BLaER1 (cell line): ENCODE measurements around the gene REEP1.

ENCODE experiments used
- H3K27ac ChIP-seq: shearing (Covaris generic); formaldehyde crosslinking; 2 replicates; pipeline ENCODE4 v1.8.1; 2022
- H3K27me3 ChIP-seq: shearing (Covaris generic); formaldehyde crosslinking; 2 replicates; pipeline ENCODE4 v1.8.1; 2022
- H3K36me3 ChIP-seq: shearing (Covaris generic); formaldehyde crosslinking; 2 replicates; pipeline ENCODE4 v1.8.1; 2022
- H3K4me1 ChIP-seq: shearing (Covaris generic); formaldehyde crosslinking; 2 replicates; pipeline ENCODE4 v1.8.1; 2022
- H3K4me2 ChIP-seq: shearing (Covaris generic); formaldehyde crosslinking; 2 replicates; pipeline ENCODE4 v1.8.1; 2022
- H3K4me3 ChIP-seq: shearing (Covaris generic); formaldehyde crosslinking; 2 replicates; pipeline ENCODE4 v1.8.1; 2022
- H3K9ac ChIP-seq: shearing (Covaris generic); formaldehyde crosslinking; 2 replicates; pipeline ENCODE4 v1.8.1; 2022
- H3K9me3 ChIP-seq: shearing (Covaris generic); formaldehyde crosslinking; 2 replicates; pipeline ENCODE4 v1.8.1; 2022
- H4K20me1 ChIP-seq: shearing (Covaris generic); formaldehyde crosslinking; 2 replicates; pipeline ENCODE4 v1.8.1; 2022
- Cebpa-rat ChIP-seq: shearing (Covaris generic); IDR thresholded peaks from 2 replicates; pipeline ENCODE4 v1.8.1; 2022

The REEP1 gene

GRCh38 chr2:86308984-86309695, 28.3 kb downstream of the REEP1 start:
- Histone ChIP-seq H3K27me3 (no peaks in the 10 kb centered on the region), H4K20me1 (no peaks in the 10 kb centered on the region), H3K4me2 (no peak overlapping the region), H3K9ac (no peak overlapping the region), H3K27ac (no peak overlapping the region), H3K9me3 (no peaks in the 10 kb centered on the region), H3K4me3 (no peak overlapping the region), H3K36me3 (no peaks in the 10 kb centered on the region), H3K4me1 (no peaks in the 10 kb centered on the region)
- TF ChIP-seq Cebpa-rat = no peak

DNA sequence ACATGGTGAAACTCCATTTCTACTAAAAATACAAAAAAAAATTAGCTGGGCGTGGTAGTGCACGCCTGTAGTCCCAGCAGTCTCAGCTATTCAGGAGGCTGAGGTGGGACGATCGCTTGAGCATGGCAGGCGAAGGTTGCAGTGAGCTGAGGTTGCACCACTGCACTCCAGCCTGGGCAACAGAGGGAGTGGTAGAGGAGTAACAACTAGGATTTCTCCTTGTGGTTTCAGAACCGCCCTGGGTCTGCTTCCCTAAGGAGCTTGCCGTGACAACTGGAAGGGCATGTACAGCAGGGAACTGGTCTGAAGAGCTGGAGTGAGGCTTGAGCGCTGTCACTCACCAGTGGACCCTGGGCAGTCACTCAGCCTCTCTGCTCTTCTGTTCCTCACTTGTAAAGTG, 29.1 kb downstream of the REEP1 start:
- Histone ChIP-seq H3K4me1 (no peaks in the 10 kb centered on the region), H4K20me1 (no peaks in the 10 kb centered on the region), H3K27me3 (no peaks in the 10 kb centered on the region), H3K9me3 (no peaks in the 10 kb centered on the region), H3K36me3 (no peaks in the 10 kb centered on the region), H3K4me3 (no peak overlapping the region), H3K9ac (no peak overlapping the region), H3K27ac (no peak overlapping the region), H3K4me2 (no peak overlapping the region)
- no peak for TF ChIP-seq Cebpa-rat

- Histone ChIP-seq H3K36me3 (no peaks in the 10 kb centered on the region), H3K9me3 (no peaks in the 10 kb centered on the region), H3K27ac (no peak overlapping the region), H3K27me3 (no peaks in the 10 kb centered on the region), H3K4me3 (no peak overlapping the region), H3K4me1 (no peaks in the 10 kb centered on the region), H4K20me1 (no peaks in the 10 kb centered on the region), H3K4me2 (no peak overlapping the region), H3K9ac (no peak overlapping the region)
- TF ChIP-seq Cebpa-rat = no peak
Observed at GRCh38 chr2:86307431-86307830, 30.0 kb downstream of the REEP1 start.

- Histone ChIP-seq H3K27ac (no peak overlapping the region), H3K4me3 (no peak overlapping the region), H3K9me3 (no peaks in the 10 kb centered on the region), H4K20me1 (no peaks in the 10 kb centered on the region), H3K4me2 (no peak overlapping the region), H3K27me3 (no peaks in the 10 kb centered on the region), H3K36me3 (no peaks in the 10 kb centered on the region), H3K4me1 (no peaks in the 10 kb centered on the region), H3K9ac (no peak overlapping the region)
- TF ChIP-seq Cebpa-rat = no peak
Observed at GRCh38 chr2:86305915-86306254, 31.5 kb downstream of the REEP1 start.

DNA sequence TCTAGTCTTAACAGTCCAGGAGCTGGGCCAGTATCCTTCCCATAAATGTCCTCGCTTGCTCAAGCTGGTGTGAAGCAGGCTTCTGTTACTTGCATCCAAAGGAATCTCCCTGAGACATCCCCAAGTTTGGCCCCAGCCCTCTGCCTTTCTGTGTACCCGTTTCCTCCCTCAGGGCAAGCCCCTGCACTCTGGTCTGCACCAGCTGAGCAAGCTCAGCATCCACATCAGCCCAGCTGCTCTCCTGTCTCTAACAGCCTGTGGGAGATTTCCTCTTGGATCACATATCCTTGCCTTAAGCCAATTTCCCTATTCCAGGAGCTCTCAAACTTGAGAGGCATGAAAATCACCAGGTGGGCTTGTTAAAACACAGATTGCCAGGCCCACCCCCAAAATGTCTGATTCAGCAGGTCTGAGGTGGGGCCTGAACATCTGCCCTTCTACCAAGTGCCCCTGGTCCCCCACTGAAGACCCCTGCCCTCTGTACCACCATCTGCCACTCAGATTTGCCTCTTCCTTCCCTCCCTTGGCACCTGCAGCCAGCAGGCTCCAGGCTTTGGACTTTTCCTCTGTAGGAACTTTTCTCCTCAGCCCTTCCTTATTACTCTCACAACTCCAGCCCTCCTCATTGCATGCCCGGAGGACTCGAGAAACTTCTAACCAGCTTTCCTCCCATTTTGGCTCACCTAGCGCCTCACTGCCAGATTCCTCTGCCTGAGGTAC, 32.1 kb downstream of the REEP1 start:
- no peaks in the 10 kb centered on the region for H3K4me1 ChIP-seq
- H3K9me3 ChIP-seq = no peaks in the 10 kb centered on the region
- H3K36me3 ChIP-seq = no peaks in the 10 kb centered on the region
- no peak overlapping the region for H3K27ac ChIP-seq
- no peaks in the 10 kb centered on the region for H4K20me1 ChIP-seq
- H3K4me2 ChIP-seq = no peak overlapping the region
- no peak overlapping the region for H3K9ac ChIP-seq
- no peak for TF ChIP-seq Cebpa-rat
- no peak overlapping the region for H3K4me3 ChIP-seq
- H3K27me3 ChIP-seq = no peaks in the 10 kb centered on the region

GRCh38 chr2:86304416-86304815, 33.0 kb downstream of the REEP1 start:
- Histone ChIP-seq H3K27me3 (no peaks in the 10 kb centered on the region), H3K9me3 (no peaks in the 10 kb centered on the region), H4K20me1 (no peaks in the 10 kb centered on the region), H3K4me1 (no peaks in the 10 kb centered on the region), H3K27ac (no peak overlapping the region), H3K4me2 (no peak overlapping the region), H3K4me3 (no peak overlapping the region), H3K9ac (no peak overlapping the region), H3K36me3 (no peaks in the 10 kb centered on the region)
- TF ChIP-seq Cebpa-rat = no peak

DNA sequence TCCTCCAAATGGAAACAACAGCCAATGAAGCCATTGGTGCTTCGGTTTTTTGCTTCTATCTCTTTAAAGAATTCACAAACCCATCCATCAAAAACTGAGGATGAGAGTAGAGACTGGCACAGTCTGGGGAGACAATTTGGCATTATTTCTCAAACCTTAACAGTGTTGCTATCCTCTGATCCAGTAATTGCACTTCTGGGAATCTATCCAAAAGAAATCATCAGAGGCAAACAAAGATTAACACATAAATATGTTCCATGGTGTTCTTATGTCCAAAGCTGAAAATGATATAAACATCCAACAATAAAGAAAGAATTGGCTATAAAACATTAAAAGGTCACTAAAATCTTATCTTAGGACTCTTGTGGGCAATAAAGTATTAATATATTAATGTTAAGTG, 35.1 kb downstream of the REEP1 start:
- Histone ChIP-seq H3K4me2 (no peak overlapping the region), H3K36me3 (no peaks in the 10 kb centered on the region), H3K27ac (no peak overlapping the region), H3K4me3 (no peak overlapping the region), H3K9me3 (no peaks in the 10 kb centered on the region), H3K27me3 (no peaks in the 10 kb centered on the region), H3K4me1 (no peaks in the 10 kb centered on the region), H3K9ac (no peak overlapping the region), H4K20me1 (no peaks in the 10 kb centered on the region)
- no peak for TF ChIP-seq Cebpa-rat

DNA sequence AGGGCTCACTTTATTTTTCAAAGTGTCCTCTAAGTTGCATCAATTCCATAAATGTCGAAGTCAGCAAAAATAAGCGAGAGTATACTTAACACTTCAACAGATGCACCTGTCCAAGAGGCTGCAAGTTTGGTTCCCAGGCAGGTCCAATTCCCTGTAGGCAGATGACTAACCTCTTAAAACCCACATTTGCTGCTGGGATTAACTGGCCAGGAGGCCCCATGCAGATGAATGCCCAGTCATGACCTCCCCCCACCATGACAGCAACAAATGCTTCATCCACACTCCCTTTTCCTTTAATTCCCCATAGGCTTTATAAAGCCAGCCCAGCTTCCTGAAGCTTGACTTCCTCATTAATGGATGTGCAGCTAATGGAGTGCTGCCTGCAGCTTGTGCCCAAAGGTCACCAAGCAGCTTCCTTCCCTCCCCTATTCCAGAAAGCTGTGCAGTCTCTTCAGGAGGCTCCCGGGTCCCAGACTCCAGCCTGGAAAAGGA, 35.7 kb downstream of the REEP1 start:
- Histone ChIP-seq H3K36me3 (no peaks in the 10 kb centered on the region), H3K4me3 (no peak overlapping the region), H3K9me3 (no peaks in the 10 kb centered on the region), H3K27ac (no peak overlapping the region), H3K4me1 (no peaks in the 10 kb centered on the region), H3K27me3 (no peaks in the 10 kb centered on the region), H3K9ac (no peak overlapping the region), H3K4me2 (no peak overlapping the region), H4K20me1 (no peaks in the 10 kb centered on the region)
- TF ChIP-seq Cebpa-rat = no peak

- H4K20me1 ChIP-seq = no peaks in the 10 kb centered on the region
- H3K27ac ChIP-seq = no peak overlapping the region
- no peak for TF ChIP-seq Cebpa-rat
Observed at GRCh38 chr2:86301009-86301408, 36.4 kb downstream of the REEP1 start.

GRCh38 chr2:86300496-86300895, 36.9 kb downstream of the REEP1 start:
- TF ChIP-seq Cebpa-rat = no peak
- H3K4me1 ChIP-seq = no peaks in the 10 kb centered on the region
- H3K9me3 ChIP-seq = no peaks in the 10 kb centered on the region
- H3K4me2 ChIP-seq = no peak overlapping the region
- H3K27me3 ChIP-seq = no peaks in the 10 kb centered on the region
- H3K36me3 ChIP-seq = no peaks in the 10 kb centered on the region
- no peak overlapping the region for H3K4me3 ChIP-seq
- H3K9ac ChIP-seq = no peak overlapping the region
- no peak overlapping the region for H3K27ac ChIP-seq
- no peaks in the 10 kb centered on the region for H4K20me1 ChIP-seq

More at GRCh38 chr2:86301009-86301408, 36.4 kb downstream of the REEP1 start:
- Histone ChIP-seq H3K36me3 (no peaks in the 10 kb centered on the region), H3K9me3 (no peaks in the 10 kb centered on the region), H3K27me3 (no peaks in the 10 kb centered on the region), H3K9ac (no peak overlapping the region), H3K4me3 (no peak overlapping the region), H3K4me1 (no peaks in the 10 kb centered on the region), H3K4me2 (no peak overlapping the region)
